Measurements from ENCODE around the gene PRKCD.

Gene PRKCD

GRCh38 chr3:53236112-53236841, 75.3 kb downstream of the PRKCD start:
- no peaks in the 10 kb centered on the region for H3K9me3 ChIP-seq (ENCODE audit: severe bottlenecking)
- TF ChIP-seq CTCF (IDR thresholded peaks at IDR 0.05; ENCODE audit: low read depth, low read length), result no peak
- peaks cover 94% of the 10 kb centered on the region for H3K36me3 ChIP-seq
- no peak overlapping the region for H3K27ac ChIP-seq
- no peak overlapping the region for H3K4me3 ChIP-seq (ENCODE audit: low read depth, low read length)
- DNase-seq, result no peak
- no peaks in the 10 kb centered on the region for H3K27me3 ChIP-seq (ENCODE audit: insufficient read depth, low read depth, severe bottlenecking)

- Histone ChIP-seq H3K27me3 (ENCODE audit: insufficient read depth, low read depth, severe bottlenecking) (no peaks in the 10 kb centered on the region), H3K4me3 (ENCODE audit: low read depth, low read length) (no peak overlapping the region), H3K27ac (no peak overlapping the region), H3K9me3 (ENCODE audit: severe bottlenecking) (no peaks in the 10 kb centered on the region), H3K36me3 (peaks cover 85% of the 10 kb centered on the region)
- no peak for DNase-seq
- TF ChIP-seq CTCF (IDR thresholded peaks at IDR 0.05; ENCODE audit: low read depth, low read length), result no peak
These were observed 77.2 kb downstream of the PRKCD start for GRCh38 chr3:53238051-53238850.

- H3K4me3 ChIP-seq (ENCODE audit: low read depth, low read length), result no peak overlapping the region
- no peak overlapping the region for H3K27ac ChIP-seq
- no peak for TF ChIP-seq CTCF (IDR thresholded peaks at IDR 0.05; ENCODE audit: low read depth, low read length)
- DNase-seq, result no peak
- H3K36me3 ChIP-seq, result peaks cover 79% of the 10 kb centered on the region
- H3K27me3 ChIP-seq (ENCODE audit: insufficient read depth, low read depth, severe bottlenecking), result no peaks in the 10 kb centered on the region
- H3K9me3 ChIP-seq (ENCODE audit: severe bottlenecking), result no peaks in the 10 kb centered on the region
These were observed 77.9 kb downstream of the PRKCD start for GRCh38 chr3:53238886-53239285.

- H3K4me3 ChIP-seq (ENCODE audit: low read depth, low read length), result no peak overlapping the region
- H3K27ac ChIP-seq, result no peak overlapping the region
- H3K36me3 ChIP-seq, result peaks cover 70% of the 10 kb centered on the region
- DNase-seq, result no peak
- H3K9me3 ChIP-seq (ENCODE audit: severe bottlenecking), result no peaks in the 10 kb centered on the region
- H3K27me3 ChIP-seq (ENCODE audit: insufficient read depth, low read depth, severe bottlenecking), result no peaks in the 10 kb centered on the region
- TF ChIP-seq CTCF (IDR thresholded peaks at IDR 0.05; ENCODE audit: low read depth, low read length), result no peak
These were observed 78.8 kb downstream of the PRKCD start for GRCh38 chr3:53239800-53240199.

- Histone ChIP-seq H3K27ac (no peak overlapping the region), H3K36me3 (peaks cover 63% of the 10 kb centered on the region), H3K9me3 (ENCODE audit: severe bottlenecking) (peaks cover 2% of the 10 kb centered on the region), H3K27me3 (ENCODE audit: insufficient read depth, low read depth, severe bottlenecking) (no peaks in the 10 kb centered on the region), H3K4me3 (ENCODE audit: low read depth, low read length) (no peak overlapping the region)
- no peak for DNase-seq
- no peak for TF ChIP-seq CTCF (IDR thresholded peaks at IDR 0.05; ENCODE audit: low read depth, low read length)
These were observed 80.3 kb downstream of the PRKCD start for GRCh38 chr3:53240989-53241972.
